HG02623 (cell line): Measurements from ENCODE around the gene PCDHGB5.

ENCODE experiments used
- ATAC-seq: cut with Tn5 transposase; IDR thresholded peaks from one replicate; pipeline ENCODE4 v1.9.1; 2021; ENCODE audit warnings: moderate library complexity; ENCODE audit not compliant: unreplicated experiment

Gene PCDHGB5

GRCh38 chr5:141439411-141440141, 41.8 kb downstream of the PCDHGB5 start:
- no peak for ATAC-seq

GRCh38 chr5:141440341-141440740, 42.6 kb downstream of the PCDHGB5 start:
- no peak for ATAC-seq

- no peak for ATAC-seq
Observed at GRCh38 chr5:141441571-141442170, 43.9 kb downstream of the PCDHGB5 start.
